CD4-positive, alpha-beta T cell treated with Interferon alpha-2 for 1 hour (primary cell): Measurements from ENCODE around the gene OLFML2A.

Source experiments
- DNase-seq, 2 donors: peaks; one replicate each; pipeline ENCODE4 v3.0.0-alpha.2; 2020 to 2022

OLFML2A gene

GRCh38 chr9:124857533-124858162 lies 80.7 kb downstream of the OLFML2A start:
- no peak for DNase-seq

GRCh38 chr9:124858330-124859046 lies 81.6 kb downstream of the OLFML2A start:
- DNase-seq = no peak

GRCh38 chr9:124859803-124860581 lies 83.1 kb downstream of the OLFML2A start:
- no peak for DNase-seq

- no peak for DNase-seq
Observed at GRCh38 chr9:124860582-124861341, 83.8 kb downstream of the OLFML2A start.

- DNase-seq = peak; percentile 93 to 96
Observed at GRCh38 chr9:124861342-124862229, 84.7 kb downstream of the OLFML2A start, which contains the start of the genes ARPC5L and RPL35. TSS of gene ARPC5L (plus strand) at chr9:124862130. CDS start at chr9:124869291, 7,161 bp downstream. TSS of gene RPL35 (minus strand) at chr9:124861957. CDS start at chr9:124861912, 45 bp downstream.

GRCh38 chr9:124863371-124863871 lies 86.5 kb downstream of the OLFML2A start:
- DNase-seq = no peak
